GM19328 (cell line): Measurements from ENCODE around the gene MTMR1.

Source experiments
- ATAC-seq: cut with Tn5 transposase; IDR thresholded peaks from one replicate; pipeline ENCODE4 v1.9.1; 2021; ENCODE audit warnings: mild to moderate bottlenecking, moderate library complexity; ENCODE audit not compliant: unreplicated experiment

The MTMR1 gene

DNA sequence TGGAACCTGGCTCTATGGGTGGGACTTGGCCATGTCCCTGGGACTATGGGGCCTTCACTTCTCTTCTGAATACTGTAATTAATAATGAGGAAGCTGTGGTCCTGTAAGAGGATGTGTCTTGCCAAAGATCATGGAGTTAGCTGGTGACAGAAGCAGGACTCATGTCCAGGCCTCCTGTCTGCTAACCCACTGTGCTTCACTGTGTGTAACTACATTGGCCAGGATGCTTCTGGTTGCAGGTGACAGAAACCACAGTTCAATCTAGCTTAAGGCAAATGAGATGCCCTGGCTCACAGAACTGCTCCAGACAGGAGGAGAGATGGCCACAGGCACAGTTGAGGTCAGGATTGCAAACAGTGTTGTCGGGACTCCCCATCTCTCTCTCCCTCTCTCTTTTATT is 3.1 kb downstream of the MTMR1 start:
- ATAC-seq: no peak

DNA sequence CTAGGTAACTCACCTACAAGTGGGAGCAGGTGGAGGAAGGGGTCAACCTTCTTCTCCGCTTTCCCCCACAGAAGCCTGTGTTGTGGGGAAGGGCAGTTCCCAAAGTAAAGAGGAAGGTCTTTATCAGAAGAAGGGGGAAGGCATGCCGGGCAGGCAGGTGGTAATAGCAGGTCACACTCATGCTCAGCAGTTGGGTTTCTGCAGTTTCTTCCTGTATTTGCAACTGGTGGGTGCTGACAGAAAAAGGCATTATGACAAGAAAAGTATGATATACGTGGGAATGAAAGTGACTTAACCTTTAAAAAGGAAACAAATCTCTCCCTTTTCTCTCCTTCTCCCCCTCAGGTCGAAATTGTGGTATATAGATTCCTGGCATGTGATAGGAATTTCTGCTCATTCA is 3.7 kb downstream of the MTMR1 start:
- ATAC-seq: no peak

DNA sequence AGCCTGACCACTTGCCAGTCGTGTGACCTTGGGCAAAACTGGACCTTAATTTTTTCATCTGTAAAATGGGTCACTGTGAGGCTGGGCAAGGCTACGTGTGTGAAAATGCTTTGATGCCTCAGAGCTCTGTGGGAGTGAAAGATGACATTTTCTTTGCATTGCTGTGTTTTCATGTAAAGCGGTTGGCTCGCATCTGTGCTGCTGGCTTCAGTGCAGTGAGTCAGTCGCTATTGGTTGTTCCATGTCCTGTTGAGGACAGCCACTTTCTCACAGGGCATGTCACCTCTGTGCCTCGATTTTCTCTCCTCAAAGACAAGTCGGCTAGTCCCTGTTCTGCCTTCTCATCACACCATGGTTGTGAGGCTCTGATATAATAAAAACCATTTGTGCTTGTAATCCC is 4.4 kb downstream of the MTMR1 start:
- no peak for ATAC-seq

DNA sequence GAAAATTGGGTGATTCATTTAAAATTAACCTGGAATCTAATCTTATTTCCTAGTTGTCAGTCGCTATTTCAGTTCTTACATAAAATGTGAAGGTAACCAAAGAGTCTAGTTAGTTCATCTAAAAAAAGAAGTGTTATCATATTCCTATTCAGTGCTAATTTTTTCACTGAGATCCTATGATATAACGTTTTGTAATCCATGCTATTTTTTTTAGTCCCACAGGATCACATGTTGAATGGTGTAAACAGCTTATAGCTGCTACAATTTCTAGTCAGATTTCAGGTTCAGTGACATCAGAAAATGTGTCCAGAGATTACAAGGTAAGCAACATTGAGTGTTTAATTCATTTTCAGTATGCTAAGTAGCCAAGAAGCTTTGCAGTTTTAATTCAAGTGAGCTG is 5.8 kb downstream of the MTMR1 start:
- ATAC-seq: no peak

DNA sequence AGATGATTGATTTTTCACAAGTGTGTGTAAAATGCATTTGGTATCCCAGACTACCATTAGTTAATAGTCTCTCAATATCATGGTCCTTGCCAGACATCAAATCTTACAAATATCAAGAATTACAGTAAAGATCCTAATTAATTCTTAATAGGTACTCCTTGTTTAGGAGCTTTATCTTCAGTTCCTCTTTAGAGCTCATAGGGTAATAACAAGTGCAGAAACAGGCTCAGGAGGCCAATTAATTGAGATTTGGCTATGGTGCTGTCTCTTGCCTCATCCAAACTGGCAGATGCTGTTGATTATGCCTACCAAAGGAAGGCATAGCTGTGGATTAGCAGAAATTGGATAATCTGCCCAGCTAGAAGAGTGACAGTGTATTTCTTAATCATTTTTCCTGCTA is 6.9 kb downstream of the MTMR1 start:
- no peak for ATAC-seq

DNA sequence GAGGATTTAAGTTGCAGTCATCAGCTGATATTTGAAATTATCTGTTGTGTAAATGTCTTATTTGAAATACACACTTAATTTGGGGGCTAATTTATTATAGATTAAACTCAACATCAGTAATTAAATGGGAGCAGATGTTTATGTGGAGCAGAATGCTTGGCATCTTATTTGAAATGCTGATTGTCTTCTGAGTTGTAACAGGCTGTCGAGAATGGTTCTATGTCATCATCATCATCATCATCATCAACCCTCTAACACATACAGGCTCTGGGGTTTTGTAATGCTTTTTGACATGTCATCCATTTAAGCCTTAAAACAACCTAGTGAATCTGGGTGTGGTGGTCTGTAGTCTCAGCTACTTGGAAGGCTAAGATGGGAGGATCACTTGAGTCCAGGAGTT is 8.2 kb downstream of the MTMR1 start:
- no peak for ATAC-seq

DNA sequence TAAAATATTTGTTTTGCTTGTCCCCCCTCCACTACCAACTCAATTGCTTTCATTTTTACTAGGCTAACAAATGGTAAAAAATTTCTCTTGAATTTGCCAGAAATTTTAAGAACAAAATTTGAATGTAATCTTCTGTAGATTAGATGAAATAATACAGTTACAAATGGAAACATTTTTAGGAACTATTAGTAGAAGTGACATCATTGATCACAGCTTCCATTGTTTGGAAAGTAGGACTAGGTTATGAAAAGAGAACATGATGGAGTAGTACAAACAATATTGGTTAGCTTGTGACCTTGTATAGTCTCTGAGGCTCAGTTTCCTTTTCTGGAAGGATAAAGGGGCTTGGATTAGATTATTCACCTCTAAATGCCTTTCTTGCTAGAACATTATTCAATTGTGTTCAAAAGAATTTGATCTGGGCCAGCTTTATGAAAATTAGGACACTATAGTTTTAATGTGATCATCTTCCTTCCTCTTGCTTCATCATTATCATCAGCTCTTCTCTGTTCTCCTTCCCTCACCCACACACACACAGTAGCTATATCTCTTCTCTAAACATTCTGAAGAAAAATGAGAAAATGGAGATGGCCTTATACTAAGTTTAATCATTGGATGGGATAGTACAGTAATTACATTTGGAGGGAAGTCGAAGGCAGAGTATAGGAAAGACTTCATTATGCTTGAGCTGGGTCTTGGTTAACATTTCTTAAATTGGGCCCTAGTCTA is 9.9 kb downstream of the MTMR1 start:
- ATAC-seq: no peak

DNA sequence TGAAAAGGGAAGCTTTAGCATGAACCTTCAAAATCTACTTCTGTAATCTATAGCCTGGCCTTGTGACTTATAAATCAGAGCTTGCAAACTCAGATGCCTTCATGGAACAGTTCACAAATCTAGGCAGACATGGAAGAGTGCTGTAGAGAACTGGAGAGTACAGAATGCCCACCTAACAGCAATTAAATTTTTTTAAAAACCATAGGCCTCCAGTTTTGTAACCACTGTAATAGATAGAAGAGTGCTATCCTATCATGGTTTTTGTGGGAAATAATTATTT is 10.4 kb downstream of the MTMR1 start:
- ATAC-seq: no peak

- ATAC-seq: no peak
These were observed 10.9 kb downstream of the MTMR1 start for GRCh38 chrX:150704030-150704613.

DNA sequence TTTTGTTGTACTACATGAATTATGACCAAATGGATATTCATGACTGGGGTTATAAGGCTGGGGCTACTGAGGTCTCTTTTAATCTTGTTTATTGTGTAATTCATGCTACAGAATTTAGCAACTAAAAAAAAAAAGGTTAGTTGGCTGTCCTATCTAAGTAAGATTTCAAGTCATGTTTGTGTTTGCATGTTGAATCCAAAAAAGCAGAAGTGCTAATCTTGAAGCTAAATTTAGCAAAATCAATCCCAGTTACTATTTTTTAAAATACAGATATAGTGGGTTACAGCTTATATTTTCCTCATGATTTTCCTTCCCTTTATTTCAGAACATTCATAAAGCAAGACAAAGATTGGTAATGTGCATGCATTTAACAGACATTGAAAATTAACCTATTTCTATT is 19.4 kb downstream of the MTMR1 start:
- no peak for ATAC-seq

DNA sequence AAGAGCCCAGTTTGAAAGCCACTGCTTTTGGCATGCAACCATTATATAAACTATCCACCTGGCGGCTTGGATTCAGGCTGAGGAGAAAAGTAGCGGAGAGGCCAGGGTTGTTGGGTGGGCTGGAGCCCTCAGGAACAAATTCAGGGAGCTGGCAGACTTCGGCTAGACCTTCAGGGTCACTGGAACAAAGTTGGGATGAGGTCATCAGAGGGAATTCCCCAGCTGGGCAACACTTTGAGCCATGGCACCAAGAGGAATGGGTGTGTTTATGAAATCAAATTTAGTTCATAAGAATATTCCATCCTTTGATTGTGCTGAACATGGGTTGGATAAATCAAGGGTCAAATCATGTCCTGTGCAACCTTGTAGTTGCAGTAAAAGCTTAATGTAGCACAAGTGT is 22.0 kb downstream of the MTMR1 start:
- no peak for ATAC-seq

DNA sequence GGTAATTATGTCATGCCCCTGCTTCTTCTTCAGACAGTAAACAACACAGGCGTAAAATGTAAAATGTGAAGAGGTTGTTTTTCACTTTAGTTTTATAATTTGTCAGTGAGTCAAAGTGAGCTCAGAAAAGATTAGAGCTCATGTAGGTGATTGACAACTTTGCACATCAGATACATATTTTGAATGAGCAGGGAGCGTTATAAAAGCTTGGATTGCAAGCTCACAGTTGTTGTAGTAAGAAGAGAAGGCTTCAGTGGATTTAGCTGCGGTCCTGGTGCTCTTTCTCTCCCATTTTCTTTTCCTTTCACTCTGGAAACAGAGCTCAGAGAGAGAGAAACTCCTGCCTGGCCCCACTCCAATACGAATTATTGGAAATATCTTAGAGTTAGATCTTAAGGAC is 26.4 kb downstream of the MTMR1 start:
- no peak for ATAC-seq

DNA sequence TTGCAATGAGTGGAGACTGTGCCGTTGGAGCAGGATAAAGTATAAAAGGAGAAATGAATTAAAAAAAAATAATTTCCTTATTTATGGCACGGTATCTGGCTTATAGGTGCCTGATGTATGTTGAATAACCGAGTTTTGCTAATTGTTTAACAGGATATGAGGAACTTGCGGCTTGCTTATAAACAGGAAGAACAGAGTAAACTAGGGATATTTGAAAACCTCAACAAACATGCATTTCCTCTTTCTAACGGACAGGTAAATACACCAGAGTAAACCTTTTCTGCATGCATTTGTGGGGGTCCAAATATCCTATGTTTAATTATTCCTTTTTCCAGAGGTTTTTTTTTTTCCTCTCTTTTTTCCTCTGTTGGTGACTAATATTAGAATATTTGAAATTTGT is 36.8 kb downstream of the MTMR1 start:
- no peak for ATAC-seq

DNA sequence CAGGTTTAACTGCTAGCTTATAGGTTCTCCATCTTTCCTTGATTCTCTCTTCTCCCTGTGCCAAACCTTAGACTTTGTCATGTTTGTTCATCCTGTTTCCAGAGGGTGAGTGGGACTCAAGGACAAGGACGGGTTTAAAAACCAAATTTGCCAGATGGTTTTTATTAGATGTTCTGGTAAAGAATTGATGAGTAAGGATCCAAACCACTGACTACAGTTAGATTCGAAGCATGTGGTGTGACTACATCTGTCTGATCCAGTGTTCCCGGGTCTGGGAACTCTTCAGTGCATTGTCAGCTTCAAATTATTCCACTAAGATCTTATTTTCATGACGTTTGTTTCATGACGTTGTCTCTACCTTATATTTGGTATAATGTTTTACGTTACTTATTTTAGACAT is 37.5 kb downstream of the MTMR1 start:
- ATAC-seq: no peak

DNA sequence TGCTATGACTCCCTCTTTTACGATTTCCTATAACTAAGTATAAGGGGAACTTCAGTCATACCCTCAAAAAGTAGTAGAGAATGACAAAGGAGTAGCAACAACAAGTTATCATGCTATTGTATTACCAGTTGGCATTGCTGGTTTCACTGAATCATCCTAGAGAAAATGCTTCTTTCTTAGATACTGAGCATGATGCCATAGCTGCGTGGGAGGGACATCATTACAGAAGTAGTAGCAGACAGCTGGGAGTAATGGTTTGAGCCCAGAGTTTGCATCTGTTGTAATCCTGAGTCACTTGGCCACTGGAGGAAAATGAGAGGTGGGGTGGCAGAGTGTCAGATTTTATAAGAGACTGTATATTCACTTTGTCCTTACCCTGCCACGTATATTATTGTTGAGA is 38.6 kb downstream of the MTMR1 start:
- no peak for ATAC-seq

DNA sequence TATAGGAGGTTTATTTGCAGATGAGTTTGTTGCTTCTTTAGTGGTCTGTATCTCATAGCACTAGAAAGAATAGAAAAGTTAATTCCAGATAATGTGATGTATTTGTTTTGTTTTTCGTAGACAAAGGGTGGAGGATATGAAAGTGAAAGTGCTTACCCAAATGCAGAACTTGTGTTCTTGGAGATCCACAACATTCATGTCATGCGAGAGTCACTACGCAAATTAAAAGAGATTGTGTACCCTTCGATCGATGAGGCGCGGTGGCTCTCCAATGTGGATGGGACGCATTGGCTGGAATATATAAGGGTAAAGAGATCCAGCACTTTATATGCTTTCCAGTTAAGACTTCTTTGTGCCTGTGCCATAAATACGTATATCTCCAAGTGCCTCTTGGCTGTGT is 43.3 kb downstream of the MTMR1 start:
- ATAC-seq: no peak

- ATAC-seq: no peak
These were observed 58.9 kb downstream of the MTMR1 start for GRCh38 chrX:150752124-150752523.

DNA sequence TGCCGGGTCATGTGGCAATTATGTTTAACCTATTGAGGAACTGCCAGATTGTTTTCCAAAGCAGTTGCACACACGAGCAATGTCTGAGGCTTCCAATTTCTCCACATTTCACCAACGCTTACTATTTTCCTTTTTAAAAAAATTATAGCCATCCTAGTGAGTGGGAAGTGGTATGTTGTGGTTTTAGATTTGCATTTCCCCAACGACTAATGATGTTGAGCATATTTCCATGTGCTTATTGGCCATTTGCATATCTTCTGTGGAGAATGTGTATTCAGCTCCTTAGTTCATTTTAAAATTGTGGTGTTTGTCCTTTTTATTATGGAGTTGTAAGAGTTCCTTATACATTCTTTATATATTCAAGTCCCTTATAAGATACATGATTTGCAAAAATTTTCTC is 60.2 kb downstream of the MTMR1 start:
- ATAC-seq: no peak

DNA sequence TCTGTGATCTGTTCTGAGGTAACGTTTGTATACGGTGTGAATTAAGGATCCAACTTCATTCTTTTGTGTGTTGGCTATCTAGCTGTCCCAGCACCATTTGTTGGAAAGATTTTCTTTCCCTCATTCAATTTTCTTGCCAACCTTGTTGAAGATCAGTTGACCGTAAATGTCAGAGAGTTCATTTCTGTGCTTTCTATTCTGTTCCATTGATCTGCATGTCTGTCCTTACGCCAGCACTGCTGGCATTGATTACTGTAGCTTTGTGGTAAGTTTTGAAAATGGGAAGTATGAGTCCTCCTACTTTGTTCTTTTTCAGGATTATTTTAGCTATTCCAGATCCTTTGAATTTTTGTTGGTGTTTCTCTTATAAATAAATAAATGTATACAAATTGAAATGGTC is 60.8 kb downstream of the MTMR1 start:
- ATAC-seq: no peak

- no peak for ATAC-seq
These were observed 64.2 kb downstream of the MTMR1 start for GRCh38 chrX:150757371-150757770.

DNA sequence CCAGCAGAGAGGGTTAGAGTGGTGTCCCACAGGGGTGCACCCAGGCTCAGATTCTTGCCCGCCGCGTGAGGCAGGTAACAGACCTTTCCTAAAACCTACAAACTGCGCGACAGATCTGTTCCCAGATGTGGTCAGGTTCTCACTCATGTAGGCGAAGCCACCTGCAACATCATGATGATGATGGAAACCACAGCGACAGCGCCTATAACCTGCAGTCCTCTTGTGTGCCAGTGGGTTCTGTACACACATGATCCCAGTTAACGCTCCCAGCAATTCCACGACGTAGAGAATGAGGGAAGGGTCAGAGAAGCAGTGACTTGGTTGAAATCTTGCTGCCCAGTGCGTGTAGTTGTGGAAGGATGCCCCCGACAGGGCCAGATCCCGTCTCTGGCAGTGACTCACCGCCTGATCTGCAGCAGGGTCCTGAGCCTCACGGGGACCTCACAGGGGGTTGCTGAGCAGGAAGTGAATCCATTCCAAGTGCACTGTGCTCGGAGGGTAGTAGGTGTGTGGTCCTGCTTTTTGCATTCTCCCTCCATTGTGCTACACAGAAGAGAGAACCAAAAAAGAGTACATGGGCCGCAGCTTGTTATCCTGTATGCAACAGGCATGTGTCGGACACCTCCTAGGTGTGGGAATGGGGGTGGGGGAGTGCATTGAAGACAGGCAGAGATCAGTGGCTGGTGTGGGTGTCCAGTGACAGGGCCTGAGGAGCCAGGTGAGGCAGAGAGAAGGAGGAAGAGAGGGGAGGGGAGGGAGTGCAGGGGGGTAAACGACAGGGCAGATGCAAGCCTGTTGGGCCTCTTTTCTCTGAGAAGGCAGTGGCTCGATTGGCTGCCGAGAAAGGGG is 66.6 kb downstream of the MTMR1 start:
- ATAC-seq: no peak

GRCh38 chrX:150761176-150761818 is 68.1 kb downstream of the MTMR1 start:
- no peak for ATAC-seq
